Fibroblast of skin of scalp (primary cell): ENCODE data around the gene SELENOF.
"Not testable (repeated sequence)": the region's sequence is repeated elsewhere in the genome, so short reads cannot be mapped to it uniquely, and the experiment has no call there.

ENCODE experiments used
- DNase-seq: peaks from one replicate; pipeline ENCODE4 v3.0.0-alpha.2; 2013

The SELENOF gene

DNA sequence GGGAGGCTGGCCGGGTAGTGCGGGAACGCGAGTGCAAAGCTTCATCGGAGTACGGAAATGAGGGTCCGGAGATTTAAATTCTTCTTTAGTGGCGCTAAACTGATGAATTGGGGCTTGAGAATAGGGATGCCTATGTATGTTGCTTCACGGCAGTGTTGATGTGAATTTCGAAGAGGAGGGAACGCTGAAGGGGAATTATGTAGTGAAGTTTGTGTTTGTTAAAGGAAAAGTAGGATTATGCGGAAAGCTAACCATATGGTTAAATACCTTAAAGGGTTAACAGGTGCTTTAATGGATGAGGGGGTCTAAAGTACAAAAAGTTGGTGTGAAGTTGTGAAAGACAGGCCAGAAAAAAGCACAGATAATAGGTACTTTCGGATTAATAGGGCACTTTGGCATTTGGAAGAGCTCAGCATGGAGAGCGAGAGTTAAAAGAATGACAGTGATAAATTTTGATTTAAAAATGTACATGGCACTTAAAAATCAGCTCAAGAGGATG lies 1.9 kb upstream of the SELENOF start:
- no peak for DNase-seq

- DNase-seq: peak; percentile 35
These were observed 1.2 kb upstream of the SELENOF start for GRCh38 chr1:86914998-86915736.

GRCh38 chr1:86914601-86914997 lies 673 bp upstream of the SELENOF start, which contains the start of gene HS2ST1:
Gene HS2ST1, plus strand, starts transcription at chr1:86914635.
- no peak for DNase-seq

GRCh38 chr1:86913399-86913895 lies 479 bp downstream of the SELENOF start:
- peak; percentile 37 for DNase-seq

- DNase-seq: peak; percentile 28
These were observed 1.5 kb downstream of the SELENOF start for GRCh38 chr1:86912281-86912900.

DNA sequence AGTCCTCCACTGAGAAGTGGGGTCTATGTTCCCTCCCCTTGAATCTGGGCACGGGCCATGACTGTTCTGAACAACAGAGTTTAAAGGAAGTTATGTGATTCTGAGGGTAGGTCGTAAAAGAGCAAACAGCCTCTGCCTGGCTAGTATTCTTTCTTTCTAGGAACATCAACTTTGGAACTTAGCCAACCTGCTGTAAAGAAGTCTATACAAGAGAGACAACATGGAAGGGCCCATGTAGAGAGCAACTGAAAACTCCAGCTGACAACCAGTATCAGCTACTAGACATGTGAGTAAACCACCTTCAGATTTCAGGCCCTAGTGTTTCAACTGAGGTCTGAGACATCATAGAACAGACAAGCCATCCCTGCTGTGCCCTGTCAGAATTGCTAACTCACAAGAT lies 7.5 kb downstream of the SELENOF start:
- DNase-seq: no peak

DNA sequence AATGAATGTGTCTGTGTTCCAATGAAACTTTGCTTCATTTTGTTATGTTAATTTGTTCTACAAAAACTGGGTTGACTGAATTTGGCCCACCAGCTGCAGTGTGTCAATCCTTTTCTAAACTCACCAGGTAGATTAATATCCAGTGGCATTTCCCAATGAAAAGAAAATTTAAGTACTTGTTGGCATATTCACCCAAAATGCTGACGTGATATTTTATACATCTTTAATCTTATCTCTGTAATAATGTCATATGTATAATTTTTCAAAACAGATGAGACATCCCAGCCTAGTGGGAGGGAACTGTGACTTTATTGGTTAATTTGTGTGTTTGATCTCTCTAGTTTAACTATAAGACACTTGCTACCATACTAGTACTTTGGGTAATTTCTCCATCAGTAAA lies 8.1 kb downstream of the SELENOF start:
- DNase-seq: no peak

GRCh38 chr1:86899401-86899800 lies 14.5 kb downstream of the SELENOF start:
- DNase-seq: not testable (repeated sequence)

GRCh38 chr1:86888327-86888726 lies 25.6 kb downstream of the SELENOF start:
- DNase-seq: no peak

DNA sequence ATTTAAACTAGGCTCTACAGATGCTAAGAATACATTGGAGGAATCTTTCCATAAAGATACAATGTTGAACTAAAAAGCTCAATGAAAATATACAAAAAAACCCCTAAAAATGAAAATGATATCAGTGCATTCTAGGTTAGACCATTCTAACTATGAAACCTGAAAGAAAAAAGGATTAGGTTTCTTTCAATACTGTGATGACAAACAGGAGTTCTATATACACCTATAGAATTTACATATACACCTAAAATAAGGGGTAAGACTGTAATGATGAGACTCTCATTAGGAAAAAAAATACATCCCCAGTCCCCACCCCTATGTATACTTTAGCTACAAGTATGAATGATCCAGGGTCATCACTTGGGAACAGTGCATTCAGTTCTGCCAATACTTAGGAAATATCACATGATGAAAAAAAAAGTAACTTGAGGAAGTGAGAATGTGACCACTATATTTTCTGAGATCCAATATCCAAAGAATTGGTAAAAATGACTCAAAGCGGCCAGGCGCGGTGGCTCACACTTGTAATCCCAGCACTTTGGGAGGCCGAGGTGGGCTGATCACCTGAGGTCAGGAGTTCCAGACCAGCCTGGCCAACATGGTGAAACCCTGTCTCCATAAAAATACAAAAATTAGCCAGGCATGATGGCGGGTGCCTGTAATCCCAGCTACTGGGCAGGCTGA lies 26.3 kb downstream of the SELENOF start:
- no peak for DNase-seq

- no peak for DNase-seq
These were observed 38.2 kb downstream of the SELENOF start for GRCh38 chr1:86875722-86876121.

- peak; percentile 27 for DNase-seq
These were observed 41.8 kb downstream of the SELENOF start for GRCh38 chr1:86872086-86872485.

DNA sequence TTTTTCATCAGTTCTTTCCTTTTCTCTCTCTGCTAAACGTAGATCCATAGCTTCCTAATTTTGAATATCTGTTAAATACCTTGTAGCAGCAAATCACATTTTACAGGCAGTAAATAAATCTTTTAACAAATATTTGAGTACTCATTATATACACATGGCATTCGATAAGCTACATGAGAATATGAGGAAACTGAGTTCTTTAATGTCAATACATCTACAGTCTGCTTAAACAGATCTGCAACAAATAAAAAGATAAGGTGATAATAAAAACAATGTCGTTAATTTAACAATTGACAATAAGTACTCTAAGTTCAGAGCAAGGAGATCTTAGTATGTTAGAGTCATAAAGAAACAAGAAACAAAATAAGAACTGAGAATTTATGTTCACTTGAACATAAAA lies 42.9 kb downstream of the SELENOF start:
- DNase-seq: no peak

DNA sequence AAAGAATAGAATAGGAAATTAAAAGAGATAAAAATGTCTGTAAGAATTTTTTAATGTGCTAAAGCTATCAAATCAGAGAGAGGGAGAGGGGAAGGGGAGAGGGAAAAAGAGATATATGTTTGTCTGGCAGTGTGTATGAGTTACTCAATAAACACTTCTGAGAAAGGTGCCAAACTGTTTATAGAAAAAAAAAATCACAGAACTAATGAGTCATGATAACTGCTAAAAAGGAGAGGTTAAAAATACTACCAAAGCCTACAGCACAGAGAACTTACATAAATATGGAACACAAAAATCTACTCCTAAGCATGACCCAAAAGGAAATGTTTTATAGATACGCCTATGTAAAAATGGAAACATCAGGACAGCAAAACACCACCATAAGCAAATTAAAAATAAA lies 45.4 kb downstream of the SELENOF start:
- no peak for DNase-seq

DNA sequence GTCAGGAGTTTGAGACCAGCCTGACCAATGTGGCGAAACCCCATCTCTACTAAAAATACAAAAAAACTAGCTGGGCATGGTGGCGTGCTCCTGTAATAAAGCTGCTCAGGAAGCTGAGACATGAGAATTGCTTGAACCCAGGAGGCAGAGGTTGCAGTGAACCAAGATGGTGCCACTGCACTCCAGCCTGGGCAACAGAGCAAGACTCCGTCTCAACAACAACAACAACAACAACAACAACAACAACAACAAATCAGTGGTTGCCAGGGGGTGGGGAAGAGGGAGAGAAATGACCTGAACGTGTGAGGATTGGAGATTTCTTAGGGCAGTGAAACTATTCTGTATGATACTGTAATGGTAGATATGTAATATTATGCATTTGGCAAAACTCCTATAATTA lies 46.6 kb downstream of the SELENOF start:
- DNase-seq: not testable (repeated sequence)

- peak; percentile 37 for DNase-seq
These were observed 47.3 kb downstream of the SELENOF start for GRCh38 chr1:86866665-86867064.

- no peak for DNase-seq
These were observed 47.8 kb downstream of the SELENOF start for GRCh38 chr1:86865973-86866637.

- no peak for DNase-seq
These were observed 51.0 kb downstream of the SELENOF start for GRCh38 chr1:86862920-86863319.

DNA sequence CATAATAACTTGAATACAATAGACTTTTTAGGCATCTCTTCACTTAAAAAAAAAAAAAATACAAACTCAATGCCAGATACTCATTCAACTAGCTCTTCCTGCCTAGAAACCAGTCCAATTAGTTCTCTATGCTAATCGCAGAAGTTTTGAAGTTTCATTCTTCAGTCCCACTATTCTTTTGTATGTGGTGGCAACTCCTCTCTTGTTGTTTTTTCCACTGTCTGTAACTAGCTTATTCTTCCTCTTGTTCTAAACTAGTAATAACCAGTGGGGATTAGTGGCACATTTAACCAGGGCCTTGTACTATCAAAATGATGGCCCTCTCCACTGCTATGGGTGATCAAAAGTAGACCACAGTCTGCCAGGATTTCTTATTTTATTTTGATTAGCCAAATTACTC lies 52.5 kb downstream of the SELENOF start:
- no peak for DNase-seq

- no peak for DNase-seq
These were observed 53.5 kb downstream of the SELENOF start for GRCh38 chr1:86860424-86860823.

- no peak for DNase-seq
These were observed 53.9 kb downstream of the SELENOF start for GRCh38 chr1:86860020-86860419.

DNA sequence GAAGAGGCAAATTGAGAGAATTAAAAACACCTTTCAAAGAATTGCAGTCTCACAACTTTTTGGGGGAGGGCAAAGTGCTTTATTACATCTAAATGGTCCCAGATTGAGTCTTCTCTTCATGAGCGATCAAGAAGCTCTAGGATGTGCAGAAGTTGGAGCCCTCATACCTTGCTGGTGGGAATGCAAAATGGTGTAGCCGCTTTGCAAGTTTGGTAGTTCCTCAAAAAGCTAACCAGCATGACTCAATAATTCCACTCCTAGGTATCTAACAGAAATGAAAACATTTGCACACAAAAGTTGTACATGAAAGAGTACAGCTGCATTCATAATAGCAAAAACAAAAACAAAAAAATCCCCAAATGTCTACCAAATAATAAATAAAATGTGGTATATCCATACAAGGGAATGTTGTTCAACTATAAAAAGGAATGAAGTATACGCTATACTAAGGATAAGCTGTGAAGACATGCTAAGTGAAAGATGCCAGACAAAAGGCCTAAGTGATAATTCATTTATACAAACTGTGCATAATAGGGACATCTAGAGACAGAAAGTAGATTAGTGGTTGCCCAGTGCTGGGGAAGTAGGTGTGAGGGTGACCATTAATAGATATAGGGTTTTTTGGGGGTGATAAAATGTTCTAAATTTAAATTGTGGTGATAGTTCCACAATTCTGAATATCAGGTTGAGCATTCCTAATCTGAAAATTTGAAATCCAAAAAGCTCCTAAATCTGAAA lies 55.2 kb downstream of the SELENOF start:
- DNase-seq: no peak
